ENCODE measurements around the gene LDLRAP1.

The LDLRAP1 gene

GRCh38 chr1:25524568-25525360 is 18.6 kb upstream of the LDLRAP1 start:
- DNase-seq: no peak

GRCh38 chr1:25525361-25525688 is 18.1 kb upstream of the LDLRAP1 start:
- DNase-seq: no peak

GRCh38 chr1:25526753-25527152 is 16.7 kb upstream of the LDLRAP1 start:
- no peak for DNase-seq

GRCh38 chr1:25527226-25527846 is 16.1 kb upstream of the LDLRAP1 start:
- DNase-seq: no peak

GRCh38 chr1:25527946-25528595 is 15.3 kb upstream of the LDLRAP1 start:
- DNase-seq: no peak

GRCh38 chr1:25528881-25529517 is 14.4 kb upstream of the LDLRAP1 start:
- DNase-seq: no peak

- no peak for DNase-seq
These were observed 13.8 kb upstream of the LDLRAP1 start for GRCh38 chr1:25529518-25530185.

GRCh38 chr1:25530186-25531081 is 13.0 kb upstream of the LDLRAP1 start:
- DNase-seq: no peak

GRCh38 chr1:25531082-25531461 is 12.3 kb upstream of the LDLRAP1 start:
- no peak for DNase-seq

GRCh38 chr1:25532970-25533369 is 10.4 kb upstream of the LDLRAP1 start:
- no peak for DNase-seq

GRCh38 chr1:25533775-25534409 is 9.5 kb upstream of the LDLRAP1 start:
- no peak for DNase-seq

- DNase-seq: no peak
These were observed 9.0 kb upstream of the LDLRAP1 start for GRCh38 chr1:25534410-25534788.

- no peak for DNase-seq
These were observed 7.3 kb upstream of the LDLRAP1 start for GRCh38 chr1:25536124-25536523.

- DNase-seq: peak; percentile 11
These were observed 6.1 kb upstream of the LDLRAP1 start for GRCh38 chr1:25537153-25537831.

GRCh38 chr1:25538191-25538767 is 5.1 kb upstream of the LDLRAP1 start:
- DNase-seq: no peak

GRCh38 chr1:25540750-25541342 is 2.6 kb upstream of the LDLRAP1 start:
- DNase-seq: no peak

GRCh38 chr1:25541425-25541824 is 2.0 kb upstream of the LDLRAP1 start:
- DNase-seq: no peak

GRCh38 chr1:25541889-25542658 is 1.3 kb upstream of the LDLRAP1 start:
- no peak for DNase-seq

GRCh38 chr1:25543005-25543424 is 391 bp upstream of the LDLRAP1 start:
- no peak for DNase-seq

Measured in MV-4-11 (cell line).